ENCODE results near the gene MACO1.
"Not testable (repeated sequence)": the region's sequence is repeated elsewhere in the genome, so short reads cannot be mapped to it uniquely, and the experiment has no call there.

The MACO1 gene

GRCh38 chr1:25494952-25495351, 64.3 kb downstream of the MACO1 start:
- TF ChIP-seq POLR2AphosphoS5 (IDR thresholded peaks at IDR 0.05; ENCODE audit: low read depth, low read length) = no peak
- TF ChIP-seq TAF1 (IDR thresholded peaks at IDR 0.05; ENCODE audit: borderline replicate concordance, low read depth, low read length) = no peak
- TF ChIP-seq POLR2A (IDR thresholded peaks at IDR 0.05; ENCODE audit: low read depth, low read length) = no peak
- FAIRE-seq (no peak), DNase-seq (ENCODE audit: insufficient read length) (no peak)

DNA sequence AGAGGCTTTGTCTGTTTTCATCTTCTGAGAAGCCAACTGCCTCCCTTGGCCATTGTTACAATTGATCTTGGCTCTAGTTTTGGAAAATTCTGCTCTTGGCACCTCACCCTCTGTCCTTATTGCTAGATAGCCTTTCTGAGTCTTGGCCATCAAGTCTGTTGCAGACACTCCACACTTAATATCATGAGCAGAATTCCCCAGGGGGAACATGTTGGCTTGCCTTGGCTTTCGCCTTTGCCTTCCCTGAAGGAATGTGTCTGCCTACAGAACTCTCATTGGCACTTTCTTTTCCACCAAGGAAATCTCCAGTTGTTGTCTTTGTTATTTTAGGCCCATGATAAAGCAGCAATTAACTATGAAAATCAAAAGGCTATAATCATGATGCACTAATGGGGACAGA, 70.0 kb downstream of the MACO1 start:
- TF ChIP-seq POLR2AphosphoS5 (IDR thresholded peaks at IDR 0.05; ENCODE audit: low read depth, low read length) (no peak), POLR2A (IDR thresholded peaks at IDR 0.05; ENCODE audit: low read depth, low read length) (no peak), TAF1 (IDR thresholded peaks at IDR 0.05; ENCODE audit: borderline replicate concordance, low read depth, low read length) (no peak)
- DNase-seq (ENCODE audit: insufficient read length) (no peak), FAIRE-seq (no peak)

DNA sequence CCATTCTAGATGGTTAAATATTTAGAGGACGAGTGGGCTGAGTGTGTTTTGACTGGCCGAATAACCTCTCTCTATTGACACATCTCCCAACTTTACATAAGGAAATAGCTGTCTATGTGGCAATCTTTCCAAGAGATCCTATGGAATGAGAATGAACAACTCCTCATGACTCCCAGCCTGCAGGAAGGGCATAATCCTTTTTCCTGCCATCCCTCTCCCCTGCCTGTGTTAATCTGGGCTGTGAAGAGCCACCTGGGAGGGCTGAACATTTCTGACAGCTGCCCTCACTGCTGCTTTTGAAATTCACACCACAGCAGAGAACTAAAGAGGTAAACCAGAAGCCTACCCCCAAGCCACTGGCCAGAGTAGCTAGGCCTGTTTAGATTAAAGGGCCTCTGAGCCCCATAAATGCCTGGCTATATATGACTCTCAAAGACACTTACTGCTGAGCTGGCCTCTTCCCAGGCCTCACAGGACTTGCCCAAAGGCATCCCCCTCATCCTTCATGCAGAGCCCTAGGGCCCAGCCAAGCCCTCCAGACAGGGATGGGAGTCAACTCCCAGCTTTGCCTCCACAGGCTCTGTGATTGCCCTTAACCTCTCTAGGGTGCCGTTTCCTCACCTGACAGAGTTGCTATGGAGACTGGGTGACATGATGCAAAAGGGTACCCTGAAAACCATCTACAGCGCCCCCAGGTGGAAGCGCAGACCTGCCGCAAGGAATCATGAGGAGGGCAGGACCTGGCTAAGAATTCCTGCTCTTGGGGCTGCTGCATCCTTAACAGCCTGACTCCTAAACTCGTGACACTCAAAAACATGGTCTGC, 70.8 kb downstream of the MACO1 start:
- DNase-seq (ENCODE audit: insufficient read length) = no peak
- no peak for TF ChIP-seq POLR2AphosphoS5 (IDR thresholded peaks at IDR 0.05; ENCODE audit: low read depth, low read length)
- TF ChIP-seq POLR2A (IDR thresholded peaks at IDR 0.05; ENCODE audit: low read depth, low read length) = no peak
- no peak for TF ChIP-seq TAF1 (IDR thresholded peaks at IDR 0.05; ENCODE audit: borderline replicate concordance, low read depth, low read length)
- FAIRE-seq = no peak

DNA sequence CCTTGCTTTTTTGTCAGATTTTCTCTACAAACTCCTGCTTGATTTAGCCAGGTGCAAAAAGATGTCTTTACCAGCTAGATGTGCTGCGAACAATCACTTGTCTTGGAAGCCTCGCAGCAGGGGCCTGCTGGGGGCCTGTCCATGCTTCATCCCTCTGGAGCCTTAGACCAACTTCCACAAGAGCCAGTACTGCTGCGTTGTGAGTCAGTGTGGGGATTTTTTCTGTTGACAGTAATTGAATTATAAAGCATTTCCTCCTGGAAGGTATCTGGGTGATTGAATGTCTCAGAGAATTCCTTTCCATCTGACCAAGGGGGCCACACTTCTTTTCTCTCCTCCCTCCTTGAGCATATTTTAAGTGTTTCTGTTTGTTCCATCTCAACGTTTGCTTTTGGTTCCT, 72.3 kb downstream of the MACO1 start:
- FAIRE-seq = no peak
- TF ChIP-seq POLR2AphosphoS5 (IDR thresholded peaks at IDR 0.05; ENCODE audit: low read depth, low read length) (no peak), TAF1 (IDR thresholded peaks at IDR 0.05; ENCODE audit: borderline replicate concordance, low read depth, low read length) (no peak), POLR2A (IDR thresholded peaks at IDR 0.05; ENCODE audit: low read depth, low read length) (no peak)
- DNase-seq (ENCODE audit: insufficient read length) = no peak

DNA sequence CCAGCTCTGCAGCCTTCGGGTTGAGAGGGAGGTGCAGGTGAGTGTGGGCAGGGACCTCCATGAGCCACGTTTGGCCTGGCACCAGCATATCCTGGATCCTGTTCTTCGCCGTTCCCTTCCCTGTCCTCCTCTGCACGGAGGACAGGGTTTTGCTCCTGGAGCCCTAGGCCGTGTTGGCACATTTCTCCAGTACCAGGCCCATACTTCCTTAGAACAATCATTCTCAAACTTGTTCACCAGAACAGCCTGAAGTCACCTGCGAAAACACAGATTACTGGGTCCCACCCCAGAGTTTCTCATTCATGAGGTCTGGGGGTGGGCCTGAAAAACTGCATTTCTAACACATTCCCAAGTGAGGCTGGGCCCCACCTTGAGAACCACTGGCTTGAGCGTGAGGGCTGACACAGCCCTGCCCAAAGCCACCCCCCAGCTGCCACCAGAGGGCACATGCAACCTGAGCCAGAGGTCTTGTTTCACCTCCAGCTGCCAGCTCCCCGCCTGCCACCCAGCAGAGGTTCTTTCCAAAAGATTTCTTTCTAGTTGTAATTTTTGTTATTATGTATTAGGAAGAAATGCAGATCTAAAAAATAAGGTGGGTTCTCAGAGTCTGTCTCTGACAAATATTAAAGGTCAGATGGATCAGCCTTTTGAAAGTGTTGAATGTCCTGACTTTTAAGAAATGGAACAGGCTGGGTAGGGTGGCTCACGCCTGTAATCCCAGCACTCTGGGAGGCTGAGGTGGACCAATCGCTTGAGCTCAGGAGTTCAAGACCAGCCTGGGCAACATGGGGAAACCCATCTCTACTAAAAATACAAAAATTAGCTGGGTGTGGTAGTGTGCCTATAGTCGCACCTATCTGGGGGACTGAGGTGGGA, 73.1 kb downstream of the MACO1 start:
- DNase-seq (ENCODE audit: insufficient read length) (no peak), FAIRE-seq (no peak)
- TF ChIP-seq POLR2AphosphoS5 (IDR thresholded peaks at IDR 0.05; ENCODE audit: low read depth, low read length) = no peak
- no peak for TF ChIP-seq POLR2A (IDR thresholded peaks at IDR 0.05; ENCODE audit: low read depth, low read length)
- no peak for TF ChIP-seq TAF1 (IDR thresholded peaks at IDR 0.05; ENCODE audit: borderline replicate concordance, low read depth, low read length)

DNA sequence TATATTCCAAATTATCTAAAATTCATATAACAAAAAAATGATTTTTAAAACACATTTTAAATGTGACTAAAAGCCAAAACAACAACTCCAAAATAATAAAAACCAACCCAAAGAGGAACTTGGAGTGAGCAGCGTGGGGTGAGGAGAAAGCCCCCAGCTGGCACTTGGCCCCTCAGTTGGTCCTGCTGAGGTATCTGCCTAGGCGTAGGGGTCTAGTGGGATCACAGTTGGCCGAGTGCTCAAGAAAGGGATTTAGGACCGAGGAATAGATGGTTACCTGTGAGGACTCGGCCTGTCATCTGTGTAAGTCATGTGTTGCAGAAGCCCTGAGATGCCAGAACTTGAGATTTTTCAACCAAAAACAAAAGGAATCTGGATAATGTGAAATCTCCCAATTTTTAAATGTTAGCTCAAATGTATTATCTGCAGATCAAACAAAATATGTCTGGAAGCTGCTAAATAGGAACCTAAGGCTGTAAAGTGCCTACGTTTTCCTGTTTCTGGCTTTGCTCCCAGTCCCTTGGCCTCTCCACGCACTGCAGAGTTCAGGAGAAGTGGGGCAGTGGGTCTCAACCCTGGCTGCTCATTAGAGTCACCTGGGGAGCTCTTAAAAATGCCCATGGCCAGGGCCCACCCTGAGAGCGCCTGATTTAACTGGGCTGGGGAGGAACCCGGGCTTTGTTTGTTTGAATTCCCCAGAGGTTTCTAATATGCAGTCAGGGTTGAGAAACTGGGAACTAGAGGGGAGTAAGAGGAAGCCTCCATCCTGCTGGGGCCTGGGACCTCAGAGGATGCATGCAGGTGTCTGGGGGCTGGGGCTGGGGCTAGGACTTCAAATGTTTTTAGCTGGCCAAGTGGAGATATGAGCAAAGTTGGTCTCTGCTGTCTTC, 74.3 kb downstream of the MACO1 start:
- no peak for DNase-seq (ENCODE audit: insufficient read length)

GRCh38 chr1:25505656-25506385, 75.1 kb downstream of the MACO1 start:
- FAIRE-seq (no peak), DNase-seq (ENCODE audit: insufficient read length) (no peak)
- TF ChIP-seq POLR2AphosphoS5 (IDR thresholded peaks at IDR 0.05; ENCODE audit: low read depth, low read length) = no peak
- TF ChIP-seq TAF1 (IDR thresholded peaks at IDR 0.05; ENCODE audit: borderline replicate concordance, low read depth, low read length) = no peak
- TF ChIP-seq POLR2A (IDR thresholded peaks at IDR 0.05; ENCODE audit: low read depth, low read length) = no peak

More for the DNA sequence above, 74.3 kb downstream of the MACO1 start:
- no peak for FAIRE-seq
- no peak for TF ChIP-seq POLR2A (IDR thresholded peaks at IDR 0.05; ENCODE audit: low read depth, low read length)
- TF ChIP-seq POLR2AphosphoS5 (IDR thresholded peaks at IDR 0.05; ENCODE audit: low read depth, low read length) = no peak
- TF ChIP-seq TAF1 (IDR thresholded peaks at IDR 0.05; ENCODE audit: borderline replicate concordance, low read depth, low read length) = no peak

- not testable (repeated sequence) for FAIRE-seq; DNase-seq (ENCODE audit: insufficient read length)
These were observed 76.1 kb downstream of the MACO1 start for GRCh38 chr1:25506566-25507463.

- TF ChIP-seq TAF1 (IDR thresholded peaks at IDR 0.05; ENCODE audit: borderline replicate concordance, low read depth, low read length) (no peak), POLR2A (IDR thresholded peaks at IDR 0.05; ENCODE audit: low read depth, low read length) (no peak), POLR2AphosphoS5 (IDR thresholded peaks at IDR 0.05; ENCODE audit: low read depth, low read length) (no peak)
- no peak for FAIRE-seq
- no peak for DNase-seq (ENCODE audit: insufficient read length)
These were observed 83.0 kb downstream of the MACO1 start for GRCh38 chr1:25513666-25514065.

DNA sequence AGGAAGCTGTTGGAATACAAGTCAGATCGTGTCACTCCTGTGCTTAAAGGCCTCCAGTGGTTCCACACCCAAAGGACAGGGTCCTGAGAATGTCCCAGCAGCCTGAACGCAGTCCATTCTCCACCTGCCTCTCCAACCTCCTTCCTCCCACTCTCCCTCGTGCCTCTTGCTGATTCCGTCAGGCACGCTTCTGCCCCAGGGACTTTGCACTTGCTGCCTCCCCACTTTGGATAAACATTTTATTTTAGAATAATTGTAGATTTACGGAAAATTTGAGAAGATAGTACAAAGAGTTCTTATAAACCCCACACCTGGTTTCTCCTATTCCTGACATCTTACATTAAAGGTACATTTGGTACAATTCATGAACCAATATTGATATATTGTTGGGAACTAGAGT, 84.3 kb downstream of the MACO1 start:
- DNase-seq (ENCODE audit: insufficient read length) (no peak), FAIRE-seq (no peak)
- TF ChIP-seq POLR2AphosphoS5 (IDR thresholded peaks at IDR 0.05; ENCODE audit: low read depth, low read length) (no peak), TAF1 (IDR thresholded peaks at IDR 0.05; ENCODE audit: borderline replicate concordance, low read depth, low read length) (no peak), POLR2A (IDR thresholded peaks at IDR 0.05; ENCODE audit: low read depth, low read length) (no peak)

Measured in GM12892 (cell line).